ENCODE measurements around the gene CMYA5. TPM values are rescaled to one million over a fixed set of nuclear protein-coding genes. Genes with fewer than 3 reads are reported as not detected.

The CMYA5 gene
- polyA plus RNA-seq, 10 donors = 90.2 to 307 (median 175) TPM

GRCh38 chr5:79834098-79834753, 144.6 kb downstream of the CMYA5 start:
- DNase-seq = peak in 1 of 3 donors; percentile 16

- DNase-seq = peak in 1 of 3 donors; percentile 17
Observed at GRCh38 chr5:79834754-79835714, 145.4 kb downstream of the CMYA5 start.

- peak; percentile 46 to 86 (median 76) for DNase-seq
Observed at GRCh38 chr5:79837761-79838551, 148.3 kb downstream of the CMYA5 start.

GRCh38 chr5:79840084-79840990, 150.7 kb downstream of the CMYA5 start:
- peak in 1 of 3 donors; percentile 28 for DNase-seq

GRCh38 chr5:79841172-79841571, 151.5 kb downstream of the CMYA5 start:
- DNase-seq = no peak

- peak in 1 of 3 donors; percentile 14 for DNase-seq
Observed at GRCh38 chr5:79842006-79842881, 152.6 kb downstream of the CMYA5 start.

- no peak for DNase-seq
Observed at GRCh38 chr5:79842991-79843390, 153.4 kb downstream of the CMYA5 start.

- no peak for DNase-seq
Observed at GRCh38 chr5:79843450-79844388, 154.1 kb downstream of the CMYA5 start.

GRCh38 chr5:79844571-79844970, 154.9 kb downstream of the CMYA5 start:
- no peak for DNase-seq

- peak; percentile 43 to 82 (median 50) for DNase-seq
Observed at GRCh38 chr5:79845448-79846197, 156.0 kb downstream of the CMYA5 start.

- DNase-seq = no peak
Observed at GRCh38 chr5:79846198-79846521, 156.5 kb downstream of the CMYA5 start.

- DNase-seq = no peak
Observed at GRCh38 chr5:79847561-79847960, 157.9 kb downstream of the CMYA5 start.

- no peak for DNase-seq
Observed at GRCh38 chr5:79849061-79849460, 159.4 kb downstream of the CMYA5 start.

Other genes with a start within 250 kb of the CMYA5 start
- gene HOMER1, start 175.7 kb upstream of the CMYA5 start, polyA plus RNA-seq (ENCODE audit: insufficient read length in 10 of 10) = 10 to 100 TPM; 20.2 to 43.1 (median 26.6) TPM
- 10 to 100 TPM; 18.9 to 45.3 (median 29.3) TPM for gene TENT2, start 77.4 kb upstream of the CMYA5 start, polyA plus RNA-seq (ENCODE audit: insufficient read length in 10 of 10)